Spleen (tissue), 7 donors: ENCODE results near the gene INO80.
A peak's percentile ranks its signal among the peaks of the same experiment; 100 is the strongest.

Source experiments
- CTCF ChIP-seq, 11 experiments: fragments of 200-600 bp in 7 of 11; fragments of 450-650 bp in 4 of 11; sonication (generic) in 4 of 11; IDR thresholded peaks in 8 of 11; conservative IDR thresholded peaks in 3 of 11; 1 replicate in 7 of 11; 2 replicates in 4 of 11; pipeline versions ENCODE4 v1.4.0 to v1.8.0; 2016 to 2021; ENCODE audit warnings: antibody characterized with exemption in 11 of 11, inconsistent platforms in 4 of 11, mild to moderate bottlenecking in 1 of 11
- POLR2A ChIP-seq, 3 donors: fragments of 450-650 bp; IDR thresholded peaks; one replicate each; pipeline ENCODE4 v1.5.1; 2017; ENCODE audit warnings: antibody characterized with exemption in 3 of 3, mild to moderate bottlenecking in 1 of 3
- POLR2AphosphoS5 ChIP-seq, 3 donors: sonication (generic); formaldehyde crosslinking; IDR thresholded peaks; one replicate each; pipeline ENCODE4 v1.5.1; 2017; ENCODE audit warnings: antibody characterized with exemption in 3 of 3
- donor health status: DM: no; HTN: no; CAD: no; lungs with moderate emphysema.
- donor health status: DM: no; HTN: no; CAD: no.
- donor health status: DM: no; HTN: no; CAD: no.

DNA sequence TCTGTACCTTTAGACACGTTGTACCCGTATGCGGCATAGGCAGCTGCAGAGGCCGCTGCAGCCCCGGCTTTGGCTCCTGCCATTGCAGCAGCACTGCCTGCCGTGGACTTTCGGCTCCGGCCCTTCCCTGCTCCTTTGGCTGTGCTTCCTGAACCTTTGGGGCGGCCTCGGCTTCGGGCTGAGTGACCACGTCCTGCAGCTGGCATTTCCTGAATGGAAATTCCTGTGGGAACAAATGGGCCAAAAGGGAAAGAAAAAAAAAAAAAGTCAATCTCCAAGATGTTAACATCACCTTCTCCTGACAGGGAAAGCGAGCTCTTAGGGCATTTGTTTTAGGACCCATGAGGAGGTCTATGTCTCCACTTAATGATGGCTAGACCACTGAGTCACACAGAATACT, 133.2 kb downstream of the INO80 start:
- TF ChIP-seq CTCF (IDR thresholded peaks at IDR 0.05 in 8 of 11, conservative IDR thresholded peaks at IDR 0.05 in 3 of 11) (peak in 1 of 11 experiments; percentile 8), POLR2A (IDR thresholded peaks at IDR 0.05) (no peak), POLR2AphosphoS5 (IDR thresholded peaks at IDR 0.05) (peak; percentile 74 to 79 (median 74))
